Right lobe of liver (tissue), 4 donors: Measurements from ENCODE around the gene GRM5.

Source experiments
- CTCF ChIP-seq, 4 donors: fragments of 200-600 bp in 3 of 4; fragments of 450-650 bp in 1 of 4; IDR thresholded peaks; one replicate each; pipeline versions ENCODE4 v1.5.1 to v1.8.0; 2016 to 2022; ENCODE audit warnings: antibody characterized with exemption in 4 of 4, mild to moderate bottlenecking in 2 of 4
- POLR2A ChIP-seq: fragments of 450-650 bp; IDR thresholded peaks from one replicate; pipeline ENCODE4 v1.6.1; 2017; ENCODE audit warnings: antibody characterized with exemption, mild to moderate bottlenecking
- donor health status: DM: no; HTN: no; CAD: no.
- donor health status: DM: no; HTN: no; CAD: no.
- donor health status: DM: no; HTN: yes; CAD: no.

- no peak for TF ChIP-seq CTCF (IDR thresholded peaks at IDR 0.05)
- TF ChIP-seq POLR2A: no peak
These were observed 434.3 kb downstream of the GRM5 start for GRCh38 chr11:88631497-88631896.
